DND-41 (cell line): ENCODE data around the gene PIK3CG.
"Not testable (repeated sequence)": the region's sequence is repeated elsewhere in the genome, so short reads cannot be mapped to it uniquely, and the experiment has no call there.

ENCODE experiments used
- ATAC-seq: fragments of 200-7000 bp; cut with Tn5 transposase; 3 replicates; pipeline ENCODE4 v1.9.1; 2021; ENCODE audit warnings: low read depth; ENCODE audit not compliant: insufficient read depth
- DNase-seq: peaks from one replicate; pipeline ENCODE4 v3.0.0-alpha.2; 2020
- H2AFZ ChIP-seq: 2 replicates; pipeline ENCODE4 v1.6.0; 2012; ENCODE audit warnings: low read depth, low read length
- H3K27ac ChIP-seq: 2 replicates; pipeline ENCODE4 v1.5.1; 2012; ENCODE audit warnings: low read length, inconsistent platforms
- H3K27me3 ChIP-seq: fragments of 200-600 bp; sonication (generic); 2 replicates; pipeline ENCODE4 v1.6.0; 2012; ENCODE audit warnings: low read length, mild to moderate bottlenecking, inconsistent platforms; ENCODE audit not compliant: insufficient read depth, poor library complexity
- H3K36me3 ChIP-seq: 2 replicates; pipeline ENCODE4 v1.5.1; 2012; ENCODE audit warnings: low read length, inconsistent platforms; ENCODE audit not compliant: insufficient read depth
- H3K4me1 ChIP-seq: 2 replicates; pipeline ENCODE4 v1.5.1; 2012; ENCODE audit warnings: mild to moderate bottlenecking, low read length; ENCODE audit not compliant: insufficient read depth
- H3K4me2 ChIP-seq: 2 replicates; pipeline ENCODE4 v1.6.0; 2012; ENCODE audit warnings: mild to moderate bottlenecking, moderate library complexity, low read length, inconsistent platforms; ENCODE audit not compliant: insufficient read depth
- H3K4me3 ChIP-seq, 2 experiments: fragments of 200-600 bp in 1 of 2; shearing (Covaris generic) in 1 of 2; 2 replicates each; pipeline ENCODE4 v1.5.1; 2012 to 2016; ENCODE audit warnings: inconsistent platforms in 2 of 2, low read length in 2 of 2, mild to moderate bottlenecking in 2 of 2, low read depth in 1 of 2, moderate library complexity in 1 of 2
- H3K79me2 ChIP-seq: 2 replicates; pipeline ENCODE4 v1.6.0; 2012; ENCODE audit warnings: low read length, inconsistent platforms; ENCODE audit not compliant: insufficient read depth
- H3K9ac ChIP-seq: 2 replicates; pipeline ENCODE4 v1.6.0; 2012; ENCODE audit warnings: low read depth, mild to moderate bottlenecking, inconsistent platforms, low read length, moderate library complexity
- H3K9me3 ChIP-seq: 2 replicates; pipeline ENCODE4 v1.5.1; 2012; ENCODE audit warnings: low read length, moderate library complexity, mild to moderate bottlenecking, inconsistent platforms; ENCODE audit not compliant: insufficient read depth, severe bottlenecking
- H4K20me1 ChIP-seq: 2 replicates; pipeline ENCODE4 v1.6.0; 2012; ENCODE audit warnings: low read length; ENCODE audit not compliant: insufficient read depth
- EZH2 ChIP-seq: IDR thresholded peaks from 3 replicates; pipeline ENCODE4 v1.6.1; 2012; ENCODE audit warnings: borderline replicate concordance, low read depth, mild to moderate bottlenecking, moderate library complexity, low read length, inconsistent platforms; ENCODE audit not compliant: severe bottlenecking
- TF ChIP-seq, protein P1 (sequence below): IDR thresholded peaks from 2 replicates; pipeline ENCODE4 v1.5.1; 2012; ENCODE audit warnings: borderline replicate concordance, low read length, moderate library complexity, mild to moderate bottlenecking; ENCODE audit not compliant: poor library complexity, severe bottlenecking; ENCODE audit errors: extremely low read depth

Gene PIK3CG

DNA sequence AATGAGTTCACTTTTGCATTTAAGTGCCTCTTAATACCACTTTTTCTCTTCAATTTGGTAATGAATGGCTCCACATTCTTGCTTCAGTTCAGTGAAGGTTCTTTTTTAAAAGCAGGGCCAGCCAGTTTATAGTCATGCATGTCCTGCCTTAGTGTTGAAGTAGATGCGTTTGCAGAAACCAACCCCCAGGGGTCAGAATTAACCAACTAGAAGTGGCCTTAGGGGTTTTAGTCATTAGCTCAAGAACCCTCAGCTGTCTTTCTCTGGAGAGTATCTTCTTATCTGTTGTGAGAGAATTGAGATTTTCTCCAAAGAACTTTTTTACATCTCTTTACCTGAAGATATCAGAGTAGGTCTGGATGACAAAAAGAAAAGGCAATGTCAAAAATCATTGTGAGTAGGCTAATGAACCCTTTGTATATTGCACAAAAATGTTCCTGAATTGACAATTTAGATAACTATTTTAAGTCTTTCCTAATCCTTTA lies 82.2 kb downstream of the PIK3CG start:
- no peak overlapping the region for H3K9ac ChIP-seq
- no peak overlapping the region for H3K4me2 ChIP-seq
- ATAC-seq = peak; percentile 74
- H4K20me1 ChIP-seq = no peaks in the 10 kb centered on the region
- TF ChIP-seq EZH2 = no peak
- TF ChIP-seq, protein P1, sequence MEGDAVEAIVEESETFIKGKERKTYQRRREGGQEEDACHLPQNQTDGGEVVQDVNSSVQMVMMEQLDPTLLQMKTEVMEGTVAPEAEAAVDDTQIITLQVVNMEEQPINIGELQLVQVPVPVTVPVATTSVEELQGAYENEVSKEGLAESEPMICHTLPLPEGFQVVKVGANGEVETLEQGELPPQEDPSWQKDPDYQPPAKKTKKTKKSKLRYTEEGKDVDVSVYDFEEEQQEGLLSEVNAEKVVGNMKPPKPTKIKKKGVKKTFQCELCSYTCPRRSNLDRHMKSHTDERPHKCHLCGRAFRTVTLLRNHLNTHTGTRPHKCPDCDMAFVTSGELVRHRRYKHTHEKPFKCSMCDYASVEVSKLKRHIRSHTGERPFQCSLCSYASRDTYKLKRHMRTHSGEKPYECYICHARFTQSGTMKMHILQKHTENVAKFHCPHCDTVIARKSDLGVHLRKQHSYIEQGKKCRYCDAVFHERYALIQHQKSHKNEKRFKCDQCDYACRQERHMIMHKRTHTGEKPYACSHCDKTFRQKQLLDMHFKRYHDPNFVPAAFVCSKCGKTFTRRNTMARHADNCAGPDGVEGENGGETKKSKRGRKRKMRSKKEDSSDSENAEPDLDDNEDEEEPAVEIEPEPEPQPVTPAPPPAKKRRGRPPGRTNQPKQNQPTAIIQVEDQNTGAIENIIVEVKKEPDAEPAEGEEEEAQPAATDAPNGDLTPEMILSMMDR = peak; percentile 69
- H3K36me3 ChIP-seq = no peaks in the 10 kb centered on the region
- no peak overlapping the region for H2AFZ ChIP-seq
- no peaks in the 10 kb centered on the region for H3K79me2 ChIP-seq
- no peaks in the 10 kb centered on the region for H3K27me3 ChIP-seq
- DNase-seq = peak; percentile 49
- no peaks in the 10 kb centered on the region for H3K9me3 ChIP-seq
- H3K4me3 ChIP-seq = no peak overlapping the region
- H3K27ac ChIP-seq = no peak overlapping the region
- no peaks in the 10 kb centered on the region for H3K4me1 ChIP-seq

DNA sequence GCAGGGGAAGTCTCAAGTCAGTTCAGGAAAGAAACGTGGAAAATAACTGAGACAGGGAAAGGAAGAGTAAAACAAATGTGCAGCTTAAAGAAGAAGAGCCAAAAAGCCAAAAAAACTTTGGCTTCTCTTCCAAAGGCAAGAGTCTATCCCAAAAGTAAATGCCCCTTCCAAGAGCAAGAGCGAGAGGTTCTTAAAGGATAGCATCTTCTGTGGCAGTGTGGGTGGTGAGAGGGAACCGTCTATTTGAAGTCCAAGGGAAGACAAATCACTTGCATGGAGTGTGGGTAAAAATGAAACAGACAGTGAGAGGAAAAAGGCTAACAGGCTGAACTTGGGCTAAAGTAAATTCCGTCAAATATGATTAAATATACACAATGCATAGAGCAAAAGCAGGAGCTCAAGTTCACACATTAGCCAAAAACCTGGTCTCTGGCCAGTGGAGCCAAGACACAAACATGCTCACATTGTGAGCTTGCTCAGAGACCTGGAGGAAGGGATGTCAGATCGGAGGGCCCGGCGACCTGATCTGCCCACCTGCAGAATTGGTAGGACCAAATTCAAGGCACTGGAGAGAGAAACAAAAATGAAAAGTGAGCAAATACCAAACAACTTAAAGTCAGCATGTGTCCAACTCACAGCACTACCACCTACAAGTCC lies 87.0 kb downstream of the PIK3CG start:
- H2AFZ ChIP-seq = no peak overlapping the region
- no peaks in the 10 kb centered on the region for H3K4me1 ChIP-seq
- no peaks in the 10 kb centered on the region for H3K27me3 ChIP-seq
- H3K9me3 ChIP-seq = no peaks in the 10 kb centered on the region
- no peak for ATAC-seq
- TF ChIP-seq EZH2 = no peak
- TF ChIP-seq, protein P1 = no peak
- H3K27ac ChIP-seq = no peak overlapping the region
- no peak overlapping the region for H3K4me3 ChIP-seq
- H3K9ac ChIP-seq = no peak overlapping the region
- H3K36me3 ChIP-seq = no peaks in the 10 kb centered on the region
- no peak for DNase-seq
- no peaks in the 10 kb centered on the region for H3K79me2 ChIP-seq
- no peak overlapping the region for H3K4me2 ChIP-seq
- no peaks in the 10 kb centered on the region for H4K20me1 ChIP-seq

DNA sequence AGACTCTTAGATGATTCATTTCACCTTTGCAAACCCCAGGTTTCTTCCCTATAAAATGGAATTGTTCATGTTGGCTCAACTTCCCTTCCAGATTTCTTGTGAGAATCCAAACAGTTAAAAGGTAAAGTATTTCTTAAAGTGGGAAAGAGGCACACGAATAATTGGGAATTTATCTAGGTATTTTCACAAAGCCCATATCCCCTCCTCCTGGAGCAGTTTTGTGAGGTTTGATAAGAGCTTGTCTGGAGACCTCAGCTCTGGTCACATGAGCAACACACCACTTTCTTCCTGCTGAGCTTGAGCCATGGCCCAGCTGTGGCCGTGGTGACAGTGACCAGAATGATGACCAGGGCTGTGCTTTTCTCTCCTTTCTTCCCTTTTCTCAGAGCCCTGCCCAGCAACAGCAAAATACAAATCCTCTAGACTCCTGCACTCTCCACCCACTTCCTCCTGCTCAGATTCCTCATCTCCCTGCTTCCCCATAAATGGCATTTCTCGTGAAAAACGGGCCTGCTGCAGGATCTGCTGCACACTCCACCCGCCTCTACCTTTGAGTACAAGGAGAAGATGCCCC lies 87.7 kb downstream of the PIK3CG start:
- Histone ChIP-seq H3K36me3 (no peaks in the 10 kb centered on the region), H3K9ac (no peak overlapping the region), H4K20me1 (no peaks in the 10 kb centered on the region), H2AFZ (no peak overlapping the region), H3K9me3 (no peaks in the 10 kb centered on the region), H3K27me3 (no peaks in the 10 kb centered on the region), H3K4me1 (no peaks in the 10 kb centered on the region), H3K4me3 (no peak overlapping the region), H3K27ac (no peak overlapping the region), H3K79me2 (no peaks in the 10 kb centered on the region), H3K4me2 (no peak overlapping the region)
- ATAC-seq (no peak), DNase-seq (no peak)
- no peak for TF ChIP-seq EZH2

DNA sequence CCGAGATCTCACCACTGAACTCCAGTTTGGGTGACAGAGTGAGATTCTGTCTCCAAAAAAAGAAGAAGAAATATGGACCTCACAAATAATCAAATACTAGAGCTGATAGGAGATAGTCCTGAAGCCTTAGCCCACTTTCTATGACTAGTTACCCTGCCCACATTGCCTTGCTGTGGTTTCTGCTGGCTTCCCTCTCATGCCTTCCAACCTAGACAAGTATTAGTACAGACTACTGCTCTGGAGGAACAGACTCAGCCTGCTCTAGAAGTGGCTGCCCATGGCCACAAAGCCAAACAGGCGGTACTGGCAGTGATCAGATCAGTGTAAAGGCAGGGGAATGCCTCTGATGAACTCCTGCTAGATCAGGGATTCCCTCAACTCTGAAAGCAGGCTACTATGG lies 89.8 kb downstream of the PIK3CG start:
- no peaks in the 10 kb centered on the region for H4K20me1 ChIP-seq
- DNase-seq (no peak), ATAC-seq (no peak)
- TF ChIP-seq EZH2 = no peak
- TF ChIP-seq, protein P1 = no peak
- no peaks in the 10 kb centered on the region for H3K4me1 ChIP-seq
- no peaks in the 10 kb centered on the region for H3K79me2 ChIP-seq
- H3K27me3 ChIP-seq = peaks cover 2% of the 10 kb centered on the region
- H3K27ac ChIP-seq = no peak overlapping the region
- no peak overlapping the region for H3K4me2 ChIP-seq
- H2AFZ ChIP-seq = no peak overlapping the region
- H3K9ac ChIP-seq = no peak overlapping the region
- no peak overlapping the region for H3K4me3 ChIP-seq
- no peaks in the 10 kb centered on the region for H3K36me3 ChIP-seq
- no peaks in the 10 kb centered on the region for H3K9me3 ChIP-seq

DNA sequence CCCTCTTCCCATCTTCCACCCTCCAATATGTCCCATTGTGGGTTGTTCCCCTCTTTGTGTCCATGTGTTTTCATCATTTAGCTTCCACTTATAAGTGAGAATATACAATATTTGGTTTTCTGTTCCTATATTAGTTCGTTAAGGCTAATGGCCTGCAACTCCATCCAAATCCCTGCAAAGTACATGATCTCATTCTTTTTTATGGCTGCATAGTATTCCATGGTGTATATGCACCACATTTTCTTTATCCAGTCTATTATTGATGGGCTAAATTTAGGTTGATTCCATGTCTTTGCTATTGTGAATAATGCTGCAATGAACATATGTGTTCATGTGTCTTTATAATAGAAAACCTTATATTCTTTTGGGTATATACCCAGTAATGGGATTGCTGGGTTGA lies 90.8 kb downstream of the PIK3CG start:
- not testable (repeated sequence) for H3K4me3 ChIP-seq, H2AFZ ChIP-seq, H3K27me3 ChIP-seq, H3K4me1 ChIP-seq, H3K27ac ChIP-seq, H3K9ac ChIP-seq, H3K9me3 ChIP-seq, H4K20me1 ChIP-seq, DNase-seq, H3K36me3 ChIP-seq, H3K4me2 ChIP-seq, H3K79me2 ChIP-seq, ATAC-seq
